ENCODE data around the gene GGA3.
"Not testable (repeated sequence)": the region's sequence is repeated elsewhere in the genome, so short reads cannot be mapped to it uniquely, and the experiment has no call there.

Gene GGA3

DNA sequence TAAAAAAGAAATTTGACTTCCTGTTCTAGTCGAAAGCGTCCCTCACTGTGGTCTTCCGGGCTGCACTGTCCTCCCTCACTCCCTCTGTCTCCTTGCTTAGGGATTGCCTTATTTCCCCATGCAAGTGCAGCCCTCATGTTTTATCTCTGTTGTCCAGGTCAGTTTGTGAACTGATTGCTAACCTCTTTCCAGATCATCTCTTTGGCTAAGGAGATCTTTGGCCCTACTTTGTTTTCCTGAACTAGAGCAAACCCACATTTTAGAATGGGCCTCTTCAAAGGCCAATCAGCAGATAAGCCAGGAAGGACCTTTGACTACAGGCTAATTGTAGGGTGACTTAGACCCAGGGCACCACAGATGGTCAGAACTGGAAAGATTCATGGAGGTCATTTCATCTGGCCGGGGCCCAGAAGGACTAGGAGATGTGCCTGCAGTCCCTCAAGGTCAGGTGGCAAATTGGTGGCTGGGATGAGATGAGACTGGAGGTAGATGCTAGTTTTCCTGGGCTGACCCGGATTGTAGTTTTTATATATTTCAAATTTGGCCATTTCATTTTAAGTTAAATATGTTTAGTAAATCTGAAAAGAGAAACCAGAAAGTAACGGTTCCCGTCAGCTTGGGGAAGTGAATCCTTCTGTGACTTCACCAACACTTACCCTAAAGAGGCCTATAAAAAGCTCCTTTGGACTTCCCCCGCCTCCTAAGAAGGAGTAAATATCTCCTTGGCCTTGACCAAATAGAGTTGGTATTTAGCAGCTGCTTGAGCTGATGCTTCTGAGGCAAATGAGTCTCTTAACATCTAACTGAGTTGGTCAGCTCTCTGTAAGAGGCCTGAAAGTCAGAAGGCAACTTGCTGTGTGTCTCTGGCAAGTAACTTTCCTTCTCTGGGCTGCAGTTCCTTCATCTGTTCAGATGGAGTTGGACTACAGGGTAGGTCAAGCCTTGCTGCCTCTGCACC is 34.1 kb upstream of the GGA3 start:
- TF ChIP-seq, protein P1, sequence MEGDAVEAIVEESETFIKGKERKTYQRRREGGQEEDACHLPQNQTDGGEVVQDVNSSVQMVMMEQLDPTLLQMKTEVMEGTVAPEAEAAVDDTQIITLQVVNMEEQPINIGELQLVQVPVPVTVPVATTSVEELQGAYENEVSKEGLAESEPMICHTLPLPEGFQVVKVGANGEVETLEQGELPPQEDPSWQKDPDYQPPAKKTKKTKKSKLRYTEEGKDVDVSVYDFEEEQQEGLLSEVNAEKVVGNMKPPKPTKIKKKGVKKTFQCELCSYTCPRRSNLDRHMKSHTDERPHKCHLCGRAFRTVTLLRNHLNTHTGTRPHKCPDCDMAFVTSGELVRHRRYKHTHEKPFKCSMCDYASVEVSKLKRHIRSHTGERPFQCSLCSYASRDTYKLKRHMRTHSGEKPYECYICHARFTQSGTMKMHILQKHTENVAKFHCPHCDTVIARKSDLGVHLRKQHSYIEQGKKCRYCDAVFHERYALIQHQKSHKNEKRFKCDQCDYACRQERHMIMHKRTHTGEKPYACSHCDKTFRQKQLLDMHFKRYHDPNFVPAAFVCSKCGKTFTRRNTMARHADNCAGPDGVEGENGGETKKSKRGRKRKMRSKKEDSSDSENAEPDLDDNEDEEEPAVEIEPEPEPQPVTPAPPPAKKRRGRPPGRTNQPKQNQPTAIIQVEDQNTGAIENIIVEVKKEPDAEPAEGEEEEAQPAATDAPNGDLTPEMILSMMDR (IDR thresholded peaks at IDR 0.05; ENCODE audit: insufficient read depth, missing control alignments): no peak
- FAIRE-seq (no peak), DNase-seq (ENCODE audit: insufficient read length, low spot score) (no peak)

DNA sequence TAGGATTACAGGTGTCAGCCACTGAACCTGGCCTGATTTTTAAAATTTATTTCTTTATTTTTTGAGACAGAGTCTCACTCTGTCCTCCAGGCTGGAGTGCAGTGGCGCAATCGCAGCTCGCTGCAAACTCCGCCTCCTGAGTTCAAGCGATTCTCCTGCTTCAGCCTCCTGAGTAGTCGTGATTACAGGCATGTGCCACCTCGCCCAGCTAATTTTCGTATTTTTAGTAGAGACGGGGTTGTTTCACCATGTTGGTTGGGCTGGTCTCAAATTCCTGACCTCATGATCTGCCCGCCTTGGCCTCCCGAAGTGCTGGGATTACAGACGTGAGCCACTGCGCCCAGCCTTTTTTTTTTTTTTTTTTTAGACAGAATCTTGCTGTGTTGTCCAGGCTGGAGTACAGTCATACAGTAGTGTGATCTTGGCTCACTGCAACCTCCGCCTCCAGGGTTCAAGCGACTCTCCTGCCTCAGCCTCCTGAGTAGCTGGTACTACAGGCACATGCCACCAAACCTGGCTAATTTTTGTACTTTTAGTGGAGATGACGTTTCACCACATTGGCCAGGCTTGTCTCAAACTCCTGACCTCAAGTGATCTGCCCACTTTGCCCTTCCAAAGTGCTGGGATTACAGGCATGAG is 31.5 kb upstream of the GGA3 start:
- not testable (repeated sequence) for DNase-seq (ENCODE audit: insufficient read length, low spot score); FAIRE-seq

DNA sequence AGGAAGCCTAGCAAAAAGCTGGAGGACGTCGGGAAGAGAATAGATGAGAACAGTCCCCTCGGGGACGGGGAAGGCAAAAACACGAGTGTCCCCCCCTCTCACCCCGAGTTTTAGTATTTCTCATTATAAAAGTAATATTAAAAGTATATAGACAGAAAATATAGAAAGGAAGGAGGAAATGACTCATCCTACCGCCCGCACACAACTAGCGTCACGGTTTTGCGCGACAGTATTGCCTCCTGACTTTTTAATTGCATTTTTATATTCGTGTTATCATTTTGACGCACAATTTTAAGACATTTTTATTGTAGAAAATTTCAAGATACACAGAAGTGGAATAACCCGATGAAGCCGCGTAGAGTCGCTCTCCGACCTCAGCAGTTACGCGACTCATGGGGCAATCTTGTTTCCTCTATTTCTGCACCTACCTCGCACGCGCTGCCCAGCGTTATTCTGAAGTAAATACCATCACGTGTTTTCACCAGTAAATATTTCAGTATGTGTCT is 28.5 kb upstream of the GGA3 start:
- DNase-seq (ENCODE audit: insufficient read length, low spot score) (no peak), FAIRE-seq (no peak)
- TF ChIP-seq, protein P1 (IDR thresholded peaks at IDR 0.05; ENCODE audit: insufficient read depth, missing control alignments): no peak

DNA sequence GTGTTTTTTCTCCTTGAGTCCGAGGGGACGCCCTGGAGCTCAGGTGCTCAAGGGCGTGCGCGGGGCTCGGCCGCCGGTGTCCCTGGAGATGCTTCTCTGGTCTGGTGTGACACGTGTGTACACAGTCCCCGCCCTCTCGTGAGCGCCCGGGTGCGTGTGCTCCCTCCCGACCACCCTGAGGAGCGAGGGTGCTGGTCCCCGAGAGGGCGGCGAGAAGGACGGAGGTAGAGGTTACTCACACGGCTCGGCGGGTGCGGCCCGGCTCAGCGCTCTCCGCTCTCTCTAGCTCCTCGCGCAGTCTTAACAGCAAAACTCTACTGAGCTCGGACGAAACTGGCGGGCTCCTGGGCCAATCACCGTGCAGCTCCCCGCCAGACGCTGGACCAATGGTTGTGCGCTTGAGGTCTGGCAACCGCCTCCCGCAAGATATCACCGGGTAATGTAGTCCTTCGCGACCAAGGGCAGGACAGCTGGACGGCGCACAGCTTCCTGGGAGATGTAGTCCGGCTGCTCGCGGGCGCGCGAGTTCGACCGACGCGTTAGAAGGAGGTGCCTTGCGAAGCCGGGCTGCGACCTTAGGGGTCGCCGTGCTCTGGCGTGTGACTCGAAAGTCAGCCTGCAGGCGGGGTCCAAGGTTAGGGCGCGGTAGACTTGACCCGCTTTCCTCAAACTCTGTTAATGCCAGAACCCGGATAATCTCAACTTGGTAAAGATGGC is 27.9 kb upstream of the GGA3 start, which contains the start of gene SLC25A19:
SLC25A19 (minus strand) TSS at position 319 of the 717 bp plus-strand sequence. CDS start 2,669 bp downstream, outside the sequence.
- no peak for FAIRE-seq
- TF ChIP-seq, protein P1 (IDR thresholded peaks at IDR 0.05; ENCODE audit: insufficient read depth, missing control alignments): peak; percentile 37
- peak; percentile 99 for DNase-seq (ENCODE audit: insufficient read length, low spot score)

DNA sequence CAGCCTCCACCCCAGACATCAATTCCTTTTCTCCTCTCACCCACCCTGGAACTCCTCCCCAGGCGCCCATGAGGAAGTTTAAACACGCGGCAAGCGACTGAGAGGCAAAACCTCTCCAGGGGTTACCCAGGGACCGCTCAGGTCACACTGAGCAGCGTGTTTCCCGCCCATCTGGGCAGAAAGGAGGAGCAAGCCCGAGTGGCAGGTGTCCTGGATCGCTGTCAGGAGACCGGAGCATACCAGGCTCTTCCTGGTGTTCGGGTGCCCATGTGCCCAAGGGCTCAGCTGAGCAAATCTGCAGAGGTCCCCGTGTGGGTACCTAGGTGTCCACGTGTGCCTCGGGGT is 27.3 kb upstream of the GGA3 start:
- TF ChIP-seq, protein P1 (IDR thresholded peaks at IDR 0.05; ENCODE audit: insufficient read depth, missing control alignments): no peak
- FAIRE-seq (no peak), DNase-seq (ENCODE audit: insufficient read length, low spot score) (peak; percentile 32)

DNA sequence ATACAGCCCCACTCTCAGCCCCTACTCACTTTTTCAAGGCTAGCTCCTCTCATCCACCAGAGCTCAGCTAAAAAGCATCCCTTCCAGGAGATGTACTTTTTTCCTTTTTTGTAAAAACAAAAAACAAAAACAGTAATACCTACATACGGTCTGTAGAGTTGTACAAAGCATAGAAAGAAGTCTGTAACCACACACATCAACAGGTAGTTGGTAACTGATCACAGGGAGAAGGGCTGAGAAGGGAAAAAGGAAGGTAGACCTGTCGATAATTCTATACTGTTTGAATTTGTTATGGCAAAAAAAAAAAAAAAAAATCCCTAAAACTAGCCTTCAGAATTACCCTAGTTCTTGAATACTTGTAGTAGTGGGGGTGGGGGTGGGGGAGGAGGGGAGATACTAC is 27.0 kb upstream of the GGA3 start:
- TF ChIP-seq, protein P1 (IDR thresholded peaks at IDR 0.05; ENCODE audit: insufficient read depth, missing control alignments): no peak
- FAIRE-seq (no peak), DNase-seq (ENCODE audit: insufficient read length, low spot score) (no peak)

DNA sequence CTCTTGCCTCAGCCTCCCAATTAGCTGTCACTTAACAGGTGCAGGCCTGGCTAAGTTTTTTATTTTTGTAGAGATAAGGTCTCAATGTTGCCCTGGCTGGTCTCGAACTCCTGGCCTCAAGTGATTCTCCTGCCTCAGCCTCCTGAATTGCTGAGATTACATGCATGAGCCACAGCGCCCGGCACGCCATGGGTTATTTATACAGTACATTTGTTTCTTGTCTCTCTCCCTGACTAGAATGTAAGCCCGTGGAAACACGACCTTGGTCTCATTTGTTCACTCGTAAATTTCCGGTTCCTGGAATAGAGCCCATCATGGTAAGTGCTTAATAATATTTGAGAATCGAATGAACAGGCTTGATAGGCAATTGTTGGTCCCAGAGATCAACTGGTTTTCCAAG is 25.8 kb upstream of the GGA3 start:
- FAIRE-seq (no peak), DNase-seq (ENCODE audit: insufficient read length, low spot score) (no peak)
- TF ChIP-seq, protein P1 (IDR thresholded peaks at IDR 0.05; ENCODE audit: insufficient read depth, missing control alignments): no peak

Measured in D721Med (cell line).